IPS-NIHi7 (cell line): ENCODE measurements around the gene FMN2.

Experiments used
- DNase-seq: peaks from one replicate; pipeline ENCODE4 v3.0.0; 2012; ENCODE audit warnings: mixed read lengths; ENCODE audit errors: extremely low spot score

FMN2 gene

DNA sequence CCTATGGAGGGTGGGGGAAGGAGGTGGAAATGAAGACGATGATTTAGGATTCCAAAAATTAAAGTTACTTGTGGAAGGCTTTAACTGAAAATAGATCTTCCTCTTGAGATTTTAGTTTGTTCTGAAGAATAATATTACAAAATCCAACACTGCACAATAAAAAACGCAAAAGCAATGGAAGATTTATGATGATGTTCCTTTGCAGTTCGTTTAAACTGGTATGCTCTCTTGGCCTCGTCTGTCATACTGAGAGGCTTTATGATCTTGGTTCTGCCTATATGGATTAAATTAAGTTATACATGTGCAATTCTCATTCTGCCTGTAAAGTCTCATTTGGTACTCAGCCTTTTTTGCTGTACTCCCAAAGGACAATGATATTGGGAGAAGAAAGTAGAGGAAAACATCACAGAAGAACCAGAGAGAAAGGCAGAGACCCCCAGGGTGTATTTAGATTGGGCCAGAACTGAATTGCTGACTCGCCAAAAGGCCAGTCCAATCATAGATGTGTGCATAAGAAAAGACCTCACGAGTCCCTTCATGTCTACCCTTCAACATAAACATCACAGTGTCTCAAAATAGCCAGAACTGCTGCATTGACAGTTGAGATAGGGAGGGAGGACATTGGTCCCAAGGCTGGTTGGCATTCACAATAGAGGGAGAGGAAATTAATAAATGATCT is 331.7 kb downstream of the FMN2 start:
- no peak for DNase-seq

GRCh38 chr1:240424740-240425464 is 333.2 kb downstream of the FMN2 start:
- no peak for DNase-seq

- no peak for DNase-seq
Observed at GRCh38 chr1:240426051-240426450, 334.4 kb downstream of the FMN2 start.

DNA sequence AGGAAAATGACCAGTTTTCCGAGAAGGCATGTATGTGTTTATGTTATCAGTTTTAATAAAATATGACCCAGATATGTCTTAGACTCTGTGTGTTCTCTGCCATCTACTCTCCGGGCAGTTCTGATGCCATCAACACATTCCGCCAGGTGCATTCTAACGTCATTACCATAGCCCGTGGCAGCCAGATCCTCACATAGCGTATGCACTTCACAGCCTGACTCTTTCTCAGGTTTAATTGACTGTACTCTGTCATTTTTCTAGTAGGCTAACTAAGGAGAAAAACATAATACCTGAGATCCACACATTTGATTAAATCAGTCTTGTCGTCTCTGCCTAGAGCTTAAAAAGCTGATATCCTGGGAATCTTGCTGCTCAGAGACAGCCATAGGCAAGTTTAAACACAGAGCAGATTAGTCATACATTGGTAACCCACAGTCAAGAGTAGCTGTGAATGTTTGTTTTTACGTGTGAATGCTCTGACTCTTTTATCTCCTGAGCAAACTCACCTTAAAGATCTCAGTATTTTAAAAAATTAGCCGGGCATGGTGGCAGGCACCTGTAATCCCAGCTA is 344.4 kb downstream of the FMN2 start:
- DNase-seq, result no peak

DNA sequence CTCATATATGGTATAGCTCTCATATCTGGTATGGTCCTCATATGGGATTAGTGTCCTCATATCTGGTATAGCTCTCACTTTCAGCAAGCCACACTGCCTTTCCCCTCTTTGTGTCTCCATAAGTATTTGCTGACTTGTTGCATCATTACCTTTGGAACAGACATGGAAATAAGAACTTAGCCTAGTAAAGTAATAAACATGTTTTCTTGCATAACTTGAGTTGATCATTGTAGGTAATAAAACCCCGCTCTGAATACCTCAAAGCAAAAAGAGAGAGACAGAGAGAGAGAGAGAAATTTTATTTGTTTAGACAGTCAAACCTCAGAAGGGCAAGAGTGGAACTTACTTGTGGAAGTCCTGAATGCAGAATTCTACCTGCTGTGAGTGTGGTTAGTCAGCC is 350.0 kb downstream of the FMN2 start:
- no peak for DNase-seq

GRCh38 chr1:240445369-240445768 is 353.7 kb downstream of the FMN2 start:
- DNase-seq, result no peak

DNA sequence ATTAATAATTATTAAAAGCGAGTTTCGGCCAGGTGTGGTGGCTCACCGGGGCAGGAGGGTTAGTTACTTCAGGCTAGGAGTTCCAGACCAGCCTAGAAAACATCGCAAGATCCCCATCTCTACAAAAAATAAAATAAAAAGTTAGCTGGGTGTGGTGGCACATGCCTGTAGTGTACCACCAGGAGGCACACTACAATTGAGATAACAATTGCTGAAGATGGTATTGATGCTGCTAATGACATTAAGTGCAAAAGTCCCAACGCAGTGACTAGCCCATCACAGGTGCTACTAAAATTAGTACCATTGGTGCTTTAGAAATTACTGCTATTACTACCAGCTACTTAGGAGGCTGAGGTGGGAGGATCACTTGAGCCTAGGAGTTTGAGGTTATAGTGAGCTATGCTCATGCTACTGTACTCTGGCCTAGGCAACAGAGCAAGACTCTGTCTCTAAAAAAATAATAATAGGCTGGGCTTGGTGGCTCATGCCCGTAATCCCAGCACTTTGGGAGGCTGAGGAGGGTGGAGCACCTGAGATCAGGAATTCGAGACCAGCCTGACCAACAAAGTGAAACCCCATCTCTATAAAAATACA is 363.6 kb downstream of the FMN2 start:
- DNase-seq, result peak; percentile 25

- DNase-seq, result no peak
Observed at GRCh38 chr1:240457203-240457602, 365.5 kb downstream of the FMN2 start.

DNA sequence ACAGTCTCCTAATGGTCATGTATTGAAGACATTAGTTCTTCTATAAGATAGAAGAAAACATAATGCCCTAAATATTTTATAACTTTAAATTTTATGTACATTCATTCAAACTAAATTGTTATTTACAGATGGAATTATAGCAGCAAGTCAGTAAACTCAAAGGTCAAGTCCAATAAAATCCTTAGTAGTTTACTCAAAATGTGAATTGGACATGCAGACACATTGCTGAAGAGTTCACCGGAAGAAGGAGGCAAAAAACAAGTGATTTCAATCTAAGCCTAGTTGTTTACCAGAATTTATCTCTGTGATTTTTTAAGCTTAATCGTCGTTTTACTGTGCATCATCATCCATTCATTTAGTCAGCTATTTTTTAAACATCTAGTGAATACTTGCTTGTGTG is 370.6 kb downstream of the FMN2 start:
- DNase-seq, result no peak

GRCh38 chr1:240462766-240463395 is 371.2 kb downstream of the FMN2 start:
- no peak for DNase-seq

DNA sequence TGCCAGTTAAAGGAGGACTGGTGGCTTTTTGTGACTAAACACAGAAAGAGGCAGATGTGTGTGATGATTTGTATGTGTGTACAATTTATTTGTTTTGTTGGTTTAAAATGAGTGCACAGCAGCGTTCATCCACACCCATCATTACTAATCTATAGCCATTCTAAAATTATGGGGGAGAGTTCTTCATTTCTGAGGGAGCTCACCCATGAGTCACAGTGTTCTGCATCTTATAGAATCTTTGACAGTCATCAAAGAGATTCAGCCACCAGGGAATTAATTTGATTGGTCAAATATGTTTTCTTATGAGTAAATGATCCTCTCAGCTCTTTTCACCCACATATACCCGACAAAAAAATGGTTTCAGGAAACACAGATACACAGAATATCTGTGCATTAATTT is 372.4 kb downstream of the FMN2 start:
- no peak for DNase-seq

- peak; percentile 55 for DNase-seq
Observed at GRCh38 chr1:240465531-240465940, 373.9 kb downstream of the FMN2 start.

- no peak for DNase-seq
Observed at GRCh38 chr1:240466509-240466908, 374.8 kb downstream of the FMN2 start.

DNA sequence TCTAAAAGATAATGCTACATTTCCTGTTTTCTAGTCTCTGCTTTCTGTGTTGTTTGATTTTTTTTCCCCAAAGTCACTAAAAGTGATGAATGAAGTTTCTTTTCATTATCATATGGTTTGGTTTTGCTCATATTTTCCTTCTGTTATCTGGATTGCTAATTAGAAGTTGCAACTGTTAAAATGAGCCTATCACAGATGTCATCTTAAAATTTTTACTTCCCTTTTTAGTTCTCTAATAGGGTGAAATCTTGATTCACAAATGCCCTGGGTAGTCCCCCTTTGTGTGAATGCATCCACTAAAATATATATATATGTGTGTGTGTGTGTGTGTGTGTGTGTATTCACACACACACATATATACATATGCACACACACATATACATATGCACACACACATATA is 376.2 kb downstream of the FMN2 start:
- no peak for DNase-seq

DNA sequence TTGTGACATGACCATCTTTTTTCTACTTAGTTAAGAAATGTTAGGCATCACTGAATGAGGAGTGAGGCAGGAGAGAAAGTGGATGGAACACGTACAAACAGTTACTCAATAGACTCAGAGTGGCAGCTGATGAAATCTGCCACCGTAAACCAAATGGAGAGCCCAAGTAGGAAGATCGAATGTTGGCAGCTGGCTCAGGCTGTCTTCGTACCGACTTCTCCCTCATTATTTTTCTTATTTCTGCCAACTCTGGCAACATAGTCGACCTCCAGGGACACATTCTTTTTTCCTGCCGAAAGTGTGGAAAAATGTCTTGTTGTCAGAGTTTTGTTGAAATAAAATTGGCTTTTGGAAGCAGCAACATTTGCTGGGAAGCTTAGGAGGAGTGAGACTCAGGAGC is 377.0 kb downstream of the FMN2 start:
- DNase-seq, result no peak

GRCh38 chr1:240474133-240474614 is 382.5 kb downstream of the FMN2 start:
- no peak for DNase-seq

DNA sequence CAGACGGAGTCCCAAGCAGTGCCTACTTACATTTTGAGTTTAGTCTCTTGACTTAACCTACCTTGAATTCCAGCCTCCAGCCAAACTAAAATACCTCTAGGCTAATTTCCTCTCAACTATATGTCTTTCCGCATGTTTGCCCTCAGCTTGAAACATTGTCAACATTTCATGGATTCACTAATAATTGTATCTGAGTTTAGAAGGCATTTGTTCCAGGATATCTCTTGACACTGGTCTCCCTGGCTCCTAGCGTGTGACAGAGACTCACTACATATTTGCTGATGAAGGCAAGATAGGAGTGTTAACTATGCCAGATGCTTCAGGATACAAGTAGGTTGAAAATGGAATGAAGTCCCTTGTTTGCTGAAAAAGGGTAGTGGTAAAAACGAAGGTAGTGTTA is 384.1 kb downstream of the FMN2 start:
- no peak for DNase-seq

GRCh38 chr1:240478536-240478935 is 386.9 kb downstream of the FMN2 start:
- DNase-seq, result no peak

GRCh38 chr1:240484804-240485443 is 393.2 kb downstream of the FMN2 start:
- DNase-seq, result no peak

DNA sequence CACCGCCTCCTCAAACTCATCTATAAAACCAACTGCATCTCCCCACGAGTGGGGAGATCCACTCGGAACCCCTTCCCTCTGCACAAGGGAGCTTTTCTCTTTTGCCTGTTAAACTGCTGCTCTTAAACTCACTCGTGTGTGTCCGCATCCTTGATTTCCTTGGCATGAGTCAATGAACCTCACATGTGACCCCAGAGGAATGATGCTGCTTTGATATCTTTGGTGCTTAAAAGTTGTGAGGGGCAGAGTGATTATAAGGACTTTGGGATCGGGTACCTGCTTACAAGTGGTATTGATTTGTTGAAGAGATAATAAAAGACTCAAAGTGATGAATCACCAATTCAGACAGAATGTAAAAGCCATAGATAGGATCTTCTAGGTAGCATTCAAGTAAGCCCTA is 394.9 kb downstream of the FMN2 start:
- no peak for DNase-seq

DNA sequence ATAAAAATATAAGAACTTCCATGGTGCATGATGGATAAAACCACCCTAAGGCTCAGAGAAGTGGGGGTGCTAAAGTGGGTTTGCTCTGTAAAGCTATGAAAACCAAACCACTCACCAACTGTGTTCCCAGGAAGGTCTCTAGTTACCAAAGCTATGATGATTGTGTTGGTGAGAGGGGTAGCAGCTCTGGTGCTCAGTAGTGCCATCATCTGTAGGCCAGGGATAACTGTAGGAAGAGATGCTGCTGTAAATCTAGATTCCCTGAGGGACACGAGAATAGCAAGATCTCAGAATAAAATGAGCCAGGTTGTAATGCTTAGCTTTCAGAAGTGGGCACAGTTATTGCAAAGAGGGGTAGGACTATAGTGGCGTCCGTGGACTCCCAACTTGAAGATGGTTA is 395.8 kb downstream of the FMN2 start:
- DNase-seq, result no peak

- peak; percentile 26 for DNase-seq
Observed at GRCh38 chr1:240491156-240491555, 399.5 kb downstream of the FMN2 start.
